H9 (cell line): ENCODE results near the gene ECE2. TPM values are rescaled to one million over a fixed set of nuclear protein-coding genes. Genes with fewer than 3 reads are reported as not detected.
A peak's percentile ranks its signal among the peaks of the same experiment; 100 is the strongest.

Experiments used
- DNase-seq: peaks from one replicate; pipeline ENCODE4 v3.0.0-alpha.2; 2017
- H2AFZ ChIP-seq: one replicate; pipeline ENCODE4 v1.6.1; 2013; ENCODE audit warnings: mild to moderate bottlenecking, low read length, control low read depth, moderate library complexity
- H2AK5ac ChIP-seq: 2 replicates; pipeline ENCODE4 v1.6.1; 2013; ENCODE audit warnings: low read length, control low read depth, mixed read lengths; ENCODE audit not compliant: insufficient read length
- H2BK120ac ChIP-seq: one replicate; pipeline ENCODE4 v1.6.1; 2013; ENCODE audit warnings: low read depth, mild to moderate bottlenecking, low read length, control low read depth, inconsistent platforms; ENCODE audit not compliant: poor library complexity, severe bottlenecking
- H2BK12ac ChIP-seq: 2 replicates; pipeline ENCODE4 v1.6.1; 2013; ENCODE audit warnings: low read length, control low read depth, mixed read lengths, low read depth; ENCODE audit not compliant: insufficient read length
- H2BK15ac ChIP-seq: 2 replicates; pipeline ENCODE4 v1.6.1; 2013; ENCODE audit warnings: low read depth, low read length, control low read depth
- H2BK20ac ChIP-seq: one replicate; pipeline ENCODE4 v1.6.1; 2013; ENCODE audit warnings: low read depth, mild to moderate bottlenecking, low read length, control low read depth, inconsistent platforms; ENCODE audit not compliant: poor library complexity, severe bottlenecking
- H2BK5ac ChIP-seq: 2 replicates; pipeline ENCODE4 v1.6.1; 2013; ENCODE audit warnings: low read length, control low read depth, mixed read lengths; ENCODE audit not compliant: insufficient read length
- H3K14ac ChIP-seq: 2 replicates; pipeline ENCODE4 v1.6.1; 2013; ENCODE audit warnings: low read length, control low read depth; ENCODE audit not compliant: insufficient read depth
- H3K18ac ChIP-seq: 2 replicates; pipeline ENCODE4 v1.6.1; 2013; ENCODE audit warnings: low read depth, mild to moderate bottlenecking, mixed read lengths, low read length, control low read depth; ENCODE audit not compliant: insufficient read length
- H3K23ac ChIP-seq: 2 replicates; pipeline ENCODE4 v1.6.1; 2013; ENCODE audit warnings: low read length, control low read depth, mixed read lengths, low read depth; ENCODE audit not compliant: insufficient read length
- H3K23me2 ChIP-seq: 2 replicates; pipeline ENCODE4 v1.6.1; 2013; ENCODE audit warnings: low read depth, mild to moderate bottlenecking, mixed read lengths, low read length, control low read depth; ENCODE audit not compliant: insufficient read length, poor library complexity, severe bottlenecking
- H3K27ac ChIP-seq: 2 replicates; pipeline ENCODE4 v1.5.1; 2013; ENCODE audit warnings: low read length, control low read depth, mixed read lengths, low read depth; ENCODE audit not compliant: insufficient read length
- H3K27me3 ChIP-seq: 2 replicates; pipeline ENCODE4 v1.6.1; 2013; ENCODE audit warnings: low read length, control low read depth, inconsistent platforms; ENCODE audit not compliant: insufficient read depth
- H3K4ac ChIP-seq: 2 replicates; pipeline ENCODE4 v1.6.1; 2013; ENCODE audit warnings: low read depth, mild to moderate bottlenecking, control low read depth, inconsistent platforms, low read length, moderate library complexity
- H3K4me1 ChIP-seq: 2 replicates; pipeline ENCODE4 v1.6.1; 2013; ENCODE audit warnings: low read length, control low read depth, inconsistent platforms; ENCODE audit not compliant: insufficient read depth
- H3K4me2 ChIP-seq: 2 replicates; pipeline ENCODE4 v1.6.1; 2013; ENCODE audit warnings: low read length, control low read depth, mixed read lengths; ENCODE audit not compliant: insufficient read length, insufficient read depth
- H3K56ac ChIP-seq: 2 replicates; pipeline ENCODE4 v1.6.1; 2013; ENCODE audit warnings: low read depth, mild to moderate bottlenecking, mixed read lengths, low read length, control low read depth; ENCODE audit not compliant: insufficient read length
- H3K79me1 ChIP-seq: 2 replicates; pipeline ENCODE4 v1.6.1; 2013; ENCODE audit warnings: low read depth, mild to moderate bottlenecking, moderate library complexity, low read length, control low read depth, inconsistent platforms; ENCODE audit not compliant: insufficient read depth, poor library complexity, severe bottlenecking
- H3K79me2 ChIP-seq: 2 replicates; pipeline ENCODE4 v1.6.1; 2013; ENCODE audit warnings: low read length, control low read depth, inconsistent platforms; ENCODE audit not compliant: insufficient read depth
- H3K9ac ChIP-seq: 2 replicates; pipeline ENCODE4 v1.6.1; 2013; ENCODE audit warnings: low read length, control low read depth, mixed read lengths; ENCODE audit not compliant: insufficient read length; ENCODE audit errors: extremely low read depth
- H3K9me3 ChIP-seq: one replicate; pipeline ENCODE4 v1.6.1; 2013; ENCODE audit warnings: low read depth, low read length, inconsistent platforms; ENCODE audit not compliant: control insufficient read depth
- H3T11ph ChIP-seq: one replicate; pipeline ENCODE4 v1.6.1; 2013; ENCODE audit warnings: mild to moderate bottlenecking, low read length, control low read depth, inconsistent platforms
- H4K20me1 ChIP-seq: one replicate; pipeline ENCODE4 v1.6.1; 2013; ENCODE audit not compliant: control insufficient read depth, insufficient read length, insufficient read depth
- H4K5ac ChIP-seq: 2 replicates; pipeline ENCODE4 v1.6.1; 2013; ENCODE audit warnings: low read depth, mild to moderate bottlenecking, mixed read lengths, low read length, control low read depth; ENCODE audit not compliant: insufficient read length
- H4K8ac ChIP-seq: replicated peaks from 2 replicates; pipeline ENCODE4 v1.6.1; 2013; ENCODE audit warnings: low read length, control low read depth, mixed read lengths, low read depth; ENCODE audit not compliant: insufficient read length
- H4K91ac ChIP-seq: 2 replicates; pipeline ENCODE4 v1.6.1; 2013; ENCODE audit warnings: low read depth, mild to moderate bottlenecking, moderate library complexity, mixed read lengths, low read length, control low read depth; ENCODE audit not compliant: insufficient read length
- H3K27ac Mint-ChIP-seq, 3 experiments: 2 replicates in 2 of 3; 3 replicates in 1 of 3; pipeline ENCODE4 v1.8.0; 2020 to 2021; ENCODE audit warnings: mixed read lengths in 3 of 3, mild to moderate bottlenecking in 1 of 3, moderate library complexity in 1 of 3
- H3K27me3 Mint-ChIP-seq: 2 replicates; pipeline ENCODE4 v1.8.0; 2021; ENCODE audit warnings: low read depth, mild to moderate bottlenecking, moderate library complexity, mixed read lengths
- H3K36me3 Mint-ChIP-seq, 3 experiments: 2 replicates in 2 of 3; 3 replicates in 1 of 3; pipeline ENCODE4 v1.8.0; 2020 to 2021; ENCODE audit warnings: low read depth in 3 of 3, mixed read lengths in 3 of 3; ENCODE audit not compliant: insufficient read depth in 1 of 3
- H3K4me1 Mint-ChIP-seq, 2 experiments: 2 replicates each; pipeline ENCODE4 v1.8.0; 2020; ENCODE audit warnings: mixed read lengths in 2 of 2
- H3K4me3 Mint-ChIP-seq, 2 experiments: 2 replicates in 1 of 2; 3 replicates in 1 of 2; pipeline ENCODE4 v1.8.0; 2020 to 2021; ENCODE audit warnings: mild to moderate bottlenecking in 2 of 2, mixed read lengths in 2 of 2, moderate library complexity in 1 of 2
- H3K9me3 Mint-ChIP-seq, 2 experiments: 2 replicates in 1 of 2; 3 replicates in 1 of 2; pipeline ENCODE4 v1.8.0; 2020; ENCODE audit warnings: mild to moderate bottlenecking in 2 of 2, mixed read lengths in 2 of 2, moderate library complexity in 1 of 2
- WGBS: extraction: QIAGEN DNeasy Blood & Tissue Kit; methylation state at CpG from one replicate; pipeline ENCODE4 v1.1.7; 2013; ENCODE audit warnings: missing lambda C conversion rate, low lambda C conversion rate, mixed read lengths; ENCODE audit not compliant: insufficient read length; ENCODE audit errors: extremely low coverage; 5-methylcytosine and 5-hydroxymethylcytosine counted together
- total RNA-seq: library from RNA; stranded (reverse); gene quantifications from 2 replicates; pipeline ENCODE4 v1.2.1, GENCODE V29; 2021
- TF ChIP-seq, protein P1 (sequence below): fragments of 200-600 bp; sonication (generic); conservative IDR thresholded peaks from 3 replicates; pipeline ENCODE4 v1.8.0; 2021; ENCODE audit warnings: antibody characterized with exemption, mild to moderate bottlenecking

Gene ECE2
- total RNA-seq, 1 experiment from 2014 or later: not detected

DNA sequence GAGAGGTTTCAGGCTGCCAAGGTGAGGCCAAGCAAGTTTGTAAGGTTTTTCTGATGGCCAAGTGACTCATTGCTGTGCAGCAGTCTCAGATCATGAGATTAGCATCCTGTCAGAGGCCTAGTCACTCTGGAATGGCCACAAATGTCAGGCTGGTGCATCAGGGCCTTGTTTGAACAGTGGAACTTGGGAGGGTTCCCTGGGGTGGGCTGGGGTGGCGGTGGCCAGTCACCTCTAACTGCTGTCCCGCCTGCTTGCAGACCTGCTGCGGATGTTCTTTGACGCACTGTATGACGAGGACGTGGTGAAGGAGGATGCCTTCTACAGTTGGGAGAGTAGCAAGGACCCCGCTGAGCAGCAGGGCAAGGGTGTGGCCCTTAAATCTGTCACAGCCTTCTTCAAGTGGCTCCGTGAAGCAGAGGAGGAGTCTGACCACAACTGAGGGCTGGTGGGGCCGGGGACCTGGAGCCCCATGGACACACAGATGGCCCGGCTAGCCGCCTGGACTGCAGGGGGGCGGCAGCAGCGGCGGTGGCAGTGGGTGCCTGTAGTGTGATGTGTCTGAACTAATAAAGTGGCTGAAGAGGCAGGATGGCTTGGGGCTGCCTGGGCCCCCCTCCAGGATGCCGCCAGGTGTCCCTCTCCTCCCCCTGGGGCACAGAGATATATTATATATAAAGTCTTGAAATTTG, 58.8 kb downstream of the ECE2 start:
- Histone ChIP-seq H2BK12ac (no peak overlapping the region), H3K4me1 (no peaks in the 10 kb centered on the region), H2BK5ac (no peak overlapping the region), H3K14ac (no peak overlapping the region), H2AK5ac (no peak overlapping the region), H4K8ac (no peak overlapping the region), H3K23ac (no peak overlapping the region), H3K79me2 (no peaks in the 10 kb centered on the region), H3T11ph (no peak overlapping the region), H4K91ac (no peak overlapping the region), H4K20me1 (peaks cover 4% of the 10 kb centered on the region), H3K9ac (no peak overlapping the region), H2AFZ (no peak overlapping the region), H3K4me2 (no peak overlapping the region), H3K56ac (no peak overlapping the region), H3K27ac (no peak overlapping the region), H3K9me3 (no peaks in the 10 kb centered on the region), H2BK15ac (no peak overlapping the region), H4K5ac (no peak overlapping the region), H3K23me2 (peaks cover 10% of the 10 kb centered on the region), H3K27me3 (no peaks in the 10 kb centered on the region), H3K18ac (no peak overlapping the region), H3K79me1 (no peaks in the 10 kb centered on the region), H2BK120ac (no peak overlapping the region), H3K4ac (no peak overlapping the region), H2BK20ac (no peak overlapping the region)
- Mint-ChIP-seq H3K36me3 (peaks cover 40 to 61% (median 46%) of the 10 kb centered on the region in 3 experiments), H3K9me3 (no peaks in the 10 kb centered on the region), H3K27me3 (no peaks in the 10 kb centered on the region; the same call in none of the 2 replicates), H3K4me3 (peak overlapping the region in 1 of 2 experiments; percentile 48; a peak in 2 of 5 replicates), H3K27ac (peak overlapping the region in 2 of 3 experiments; percentile 89 to 93; a peak in 4 of 7 replicates), H3K4me1 (peaks cover 34 to 37% of the 10 kb centered on the region in 2 experiments)
- TF ChIP-seq, protein P1, sequence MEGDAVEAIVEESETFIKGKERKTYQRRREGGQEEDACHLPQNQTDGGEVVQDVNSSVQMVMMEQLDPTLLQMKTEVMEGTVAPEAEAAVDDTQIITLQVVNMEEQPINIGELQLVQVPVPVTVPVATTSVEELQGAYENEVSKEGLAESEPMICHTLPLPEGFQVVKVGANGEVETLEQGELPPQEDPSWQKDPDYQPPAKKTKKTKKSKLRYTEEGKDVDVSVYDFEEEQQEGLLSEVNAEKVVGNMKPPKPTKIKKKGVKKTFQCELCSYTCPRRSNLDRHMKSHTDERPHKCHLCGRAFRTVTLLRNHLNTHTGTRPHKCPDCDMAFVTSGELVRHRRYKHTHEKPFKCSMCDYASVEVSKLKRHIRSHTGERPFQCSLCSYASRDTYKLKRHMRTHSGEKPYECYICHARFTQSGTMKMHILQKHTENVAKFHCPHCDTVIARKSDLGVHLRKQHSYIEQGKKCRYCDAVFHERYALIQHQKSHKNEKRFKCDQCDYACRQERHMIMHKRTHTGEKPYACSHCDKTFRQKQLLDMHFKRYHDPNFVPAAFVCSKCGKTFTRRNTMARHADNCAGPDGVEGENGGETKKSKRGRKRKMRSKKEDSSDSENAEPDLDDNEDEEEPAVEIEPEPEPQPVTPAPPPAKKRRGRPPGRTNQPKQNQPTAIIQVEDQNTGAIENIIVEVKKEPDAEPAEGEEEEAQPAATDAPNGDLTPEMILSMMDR: no peak
- no peak for DNase-seq
- no CpG with 5 or more reads among the region's 15 CpGs for WGBS
